Keratinocyte (primary cell): ENCODE results near the gene DYNLT1.

ENCODE experiments used
- EZH2 ChIP-seq: IDR thresholded peaks from one replicate; pipeline ENCODE4 v1.6.1; 2012; ENCODE audit warnings: inconsistent platforms, mild to moderate bottlenecking, low read length, moderate library complexity
- TF ChIP-seq, protein P1 (sequence below), 3 experiments: IDR thresholded peaks in 1 of 3; conservative IDR thresholded peaks in 1 of 3; optimal IDR thresholded peaks in 1 of 3; 2 replicates in 2 of 3; 3 replicates in 1 of 3; pipeline versions ENCODE3 to v1.5.1; 2011; ENCODE audit warnings: low read length in 3 of 3, mild to moderate bottlenecking in 3 of 3, moderate library complexity in 2 of 3, control low read depth in 1 of 3, inconsistent platforms in 1 of 3; ENCODE audit not compliant: insufficient read depth in 2 of 3; ENCODE audit errors: extremely low read depth in 1 of 3

GRCh38 chr6:158599635-158600034, 44.9 kb downstream of the DYNLT1 start:
- TF ChIP-seq, protein P1, sequence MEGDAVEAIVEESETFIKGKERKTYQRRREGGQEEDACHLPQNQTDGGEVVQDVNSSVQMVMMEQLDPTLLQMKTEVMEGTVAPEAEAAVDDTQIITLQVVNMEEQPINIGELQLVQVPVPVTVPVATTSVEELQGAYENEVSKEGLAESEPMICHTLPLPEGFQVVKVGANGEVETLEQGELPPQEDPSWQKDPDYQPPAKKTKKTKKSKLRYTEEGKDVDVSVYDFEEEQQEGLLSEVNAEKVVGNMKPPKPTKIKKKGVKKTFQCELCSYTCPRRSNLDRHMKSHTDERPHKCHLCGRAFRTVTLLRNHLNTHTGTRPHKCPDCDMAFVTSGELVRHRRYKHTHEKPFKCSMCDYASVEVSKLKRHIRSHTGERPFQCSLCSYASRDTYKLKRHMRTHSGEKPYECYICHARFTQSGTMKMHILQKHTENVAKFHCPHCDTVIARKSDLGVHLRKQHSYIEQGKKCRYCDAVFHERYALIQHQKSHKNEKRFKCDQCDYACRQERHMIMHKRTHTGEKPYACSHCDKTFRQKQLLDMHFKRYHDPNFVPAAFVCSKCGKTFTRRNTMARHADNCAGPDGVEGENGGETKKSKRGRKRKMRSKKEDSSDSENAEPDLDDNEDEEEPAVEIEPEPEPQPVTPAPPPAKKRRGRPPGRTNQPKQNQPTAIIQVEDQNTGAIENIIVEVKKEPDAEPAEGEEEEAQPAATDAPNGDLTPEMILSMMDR (optimal IDR thresholded peaks at IDR 0.05 in 1 of 3, IDR thresholded peaks at IDR 0.05 in 1 of 3, conservative IDR thresholded peaks at IDR 0.05 in 1 of 3; ENCODE audit: extremely low read depth in 1 of 3, insufficient read depth in 2 of 3, low read length in 3 of 3) = no peak
- no peak for TF ChIP-seq EZH2
